22Rv1 (cell line): Measurements from ENCODE around the gene P2RX1.

Experiments
- ZFX ChIP-seq: fragments of 450-650 bp; IDR thresholded peaks from 2 replicates; pipeline ENCODE4 v1.6.1; 2017; ENCODE audit warnings: antibody characterized with exemption, borderline replicate concordance
- TF ChIP-seq, protein P1 (sequence below): fragments of 450-650 bp; IDR thresholded peaks from 2 replicates; pipeline ENCODE4 v1.5.1; 2017; ENCODE audit warnings: mild to moderate bottlenecking

DNA sequence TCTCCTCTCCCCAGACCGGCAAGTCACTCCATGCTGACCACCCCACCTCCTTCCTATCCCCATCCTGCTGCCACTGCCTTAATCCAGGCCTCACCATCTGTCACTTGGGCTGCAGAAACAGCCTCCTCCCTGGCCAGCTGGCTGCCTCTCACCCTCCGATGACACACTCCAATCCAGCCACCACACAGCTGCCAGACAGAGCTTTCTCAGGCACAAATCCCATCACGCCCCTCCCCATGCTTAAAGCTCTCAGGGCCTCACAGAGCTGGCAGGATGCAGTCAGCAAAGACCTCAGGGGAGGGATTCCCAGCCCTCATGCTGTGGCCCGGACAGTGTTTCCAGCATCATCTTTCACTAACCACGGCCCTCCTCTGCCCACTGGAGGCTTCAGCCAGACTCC, 37.1 kb downstream of the P2RX1 start:
- TF ChIP-seq, protein P1, sequence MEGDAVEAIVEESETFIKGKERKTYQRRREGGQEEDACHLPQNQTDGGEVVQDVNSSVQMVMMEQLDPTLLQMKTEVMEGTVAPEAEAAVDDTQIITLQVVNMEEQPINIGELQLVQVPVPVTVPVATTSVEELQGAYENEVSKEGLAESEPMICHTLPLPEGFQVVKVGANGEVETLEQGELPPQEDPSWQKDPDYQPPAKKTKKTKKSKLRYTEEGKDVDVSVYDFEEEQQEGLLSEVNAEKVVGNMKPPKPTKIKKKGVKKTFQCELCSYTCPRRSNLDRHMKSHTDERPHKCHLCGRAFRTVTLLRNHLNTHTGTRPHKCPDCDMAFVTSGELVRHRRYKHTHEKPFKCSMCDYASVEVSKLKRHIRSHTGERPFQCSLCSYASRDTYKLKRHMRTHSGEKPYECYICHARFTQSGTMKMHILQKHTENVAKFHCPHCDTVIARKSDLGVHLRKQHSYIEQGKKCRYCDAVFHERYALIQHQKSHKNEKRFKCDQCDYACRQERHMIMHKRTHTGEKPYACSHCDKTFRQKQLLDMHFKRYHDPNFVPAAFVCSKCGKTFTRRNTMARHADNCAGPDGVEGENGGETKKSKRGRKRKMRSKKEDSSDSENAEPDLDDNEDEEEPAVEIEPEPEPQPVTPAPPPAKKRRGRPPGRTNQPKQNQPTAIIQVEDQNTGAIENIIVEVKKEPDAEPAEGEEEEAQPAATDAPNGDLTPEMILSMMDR, result no peak
- no peak for TF ChIP-seq ZFX
